H7 (cell line): ENCODE data around the gene PCDHGC4. TPM values are rescaled to one million over a fixed set of nuclear protein-coding genes. Genes with fewer than 3 reads are reported as not detected.

Experiments used
- DNase-seq: peaks from one replicate; pipeline ENCODE4 v3.0.0; 2012
- H3K27me3 ChIP-seq: 2 replicates; pipeline ENCODE4 v1.6.0; 2011; ENCODE audit warnings: mild to moderate bottlenecking, low read length; ENCODE audit not compliant: control insufficient read depth, insufficient read depth
- H3K36me3 ChIP-seq: replicated peaks from 2 replicates; pipeline ENCODE4 v1.5.1; 2011; ENCODE audit warnings: low read length; ENCODE audit not compliant: control insufficient read depth, insufficient read depth
- H3K4me3 ChIP-seq: 2 replicates; pipeline ENCODE4 v1.5.1; 2011; ENCODE audit warnings: low read depth, mild to moderate bottlenecking, control low read depth, low read length, moderate library complexity; ENCODE audit not compliant: insufficient read depth
- total RNA-seq: library from RNA; depleted of rRNA; stranded (reverse); fragments of >200 nt; shearing (Covaris generic); gene quantifications from 2 replicates; pipeline ENCODE4 v1.2.3, GENCODE V29; 2014; rRNA removed

The PCDHGC4 gene
- total RNA-seq = 9.9 and 12.5 TPM in 2 replicates

DNA sequence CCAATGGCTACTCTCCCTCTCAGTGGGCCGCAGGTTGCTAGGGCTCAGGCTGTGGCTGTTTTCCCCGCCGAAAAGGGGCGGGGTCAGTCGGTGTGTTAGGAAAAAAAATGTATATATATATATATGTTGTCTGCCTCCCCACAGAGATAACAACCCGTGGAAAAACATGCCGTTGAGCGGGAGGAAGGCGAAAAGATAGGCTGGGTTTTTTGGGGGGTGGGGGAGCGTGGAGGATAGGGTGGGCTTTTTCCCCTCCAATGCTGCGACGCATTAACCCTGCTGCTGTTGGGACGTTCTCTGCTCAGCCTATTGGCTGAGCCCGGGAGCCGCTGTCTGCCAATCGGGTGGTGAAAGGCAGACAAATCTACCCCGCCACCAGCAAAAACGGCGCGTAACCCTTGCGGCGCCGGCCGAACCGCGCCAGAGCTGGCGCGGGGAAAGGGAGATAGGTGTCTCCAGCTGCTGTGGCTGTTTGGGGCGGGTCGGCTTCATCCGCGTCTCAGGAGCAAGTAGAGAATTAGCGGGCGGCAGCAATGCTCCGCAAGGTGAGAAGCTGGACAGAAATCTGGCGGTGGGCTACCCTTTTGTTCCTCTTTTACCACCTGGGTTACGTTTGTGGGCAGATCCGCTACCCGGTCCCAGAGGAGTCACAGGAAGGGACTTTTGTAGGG, at the start of gene PCDHGC4:
Gene PCDHGC4 (plus strand): TSS at position 390 of the 671 bp plus-strand sequence. CDS start 144 bp downstream, at position 534.
- no peaks in the 10 kb centered on the region for H3K36me3 ChIP-seq
- H3K4me3 ChIP-seq = peak within 1 kb of the TSS; percentile 61
- DNase-seq = peak; percentile 94
- peaks cover 26% of the 10 kb centered on the region for H3K27me3 ChIP-seq

DNA sequence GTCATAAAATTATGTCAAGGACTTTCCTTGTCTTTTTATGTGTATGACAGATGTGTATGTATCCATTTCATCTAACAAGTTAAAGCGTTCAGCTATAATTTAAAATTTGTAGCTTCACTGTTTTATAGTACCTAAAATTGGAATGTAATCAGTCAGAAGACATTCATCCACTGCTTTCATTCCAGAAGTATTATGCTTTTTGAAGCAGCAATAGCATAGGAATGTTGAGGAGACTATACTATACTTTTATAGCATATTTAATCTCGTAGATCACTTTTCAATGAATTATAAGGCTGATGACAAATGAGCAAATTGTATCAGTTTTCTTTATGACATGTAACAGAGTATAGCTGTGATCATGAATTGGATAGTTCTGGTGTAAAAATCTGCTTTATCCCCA, 47.6 kb upstream of the PCDHGC4 start:
- Histone ChIP-seq H3K4me3 (no peak overlapping the region), H3K36me3 (no peaks in the 10 kb centered on the region), H3K27me3 (no peaks in the 10 kb centered on the region)
- no peak for DNase-seq

DNA sequence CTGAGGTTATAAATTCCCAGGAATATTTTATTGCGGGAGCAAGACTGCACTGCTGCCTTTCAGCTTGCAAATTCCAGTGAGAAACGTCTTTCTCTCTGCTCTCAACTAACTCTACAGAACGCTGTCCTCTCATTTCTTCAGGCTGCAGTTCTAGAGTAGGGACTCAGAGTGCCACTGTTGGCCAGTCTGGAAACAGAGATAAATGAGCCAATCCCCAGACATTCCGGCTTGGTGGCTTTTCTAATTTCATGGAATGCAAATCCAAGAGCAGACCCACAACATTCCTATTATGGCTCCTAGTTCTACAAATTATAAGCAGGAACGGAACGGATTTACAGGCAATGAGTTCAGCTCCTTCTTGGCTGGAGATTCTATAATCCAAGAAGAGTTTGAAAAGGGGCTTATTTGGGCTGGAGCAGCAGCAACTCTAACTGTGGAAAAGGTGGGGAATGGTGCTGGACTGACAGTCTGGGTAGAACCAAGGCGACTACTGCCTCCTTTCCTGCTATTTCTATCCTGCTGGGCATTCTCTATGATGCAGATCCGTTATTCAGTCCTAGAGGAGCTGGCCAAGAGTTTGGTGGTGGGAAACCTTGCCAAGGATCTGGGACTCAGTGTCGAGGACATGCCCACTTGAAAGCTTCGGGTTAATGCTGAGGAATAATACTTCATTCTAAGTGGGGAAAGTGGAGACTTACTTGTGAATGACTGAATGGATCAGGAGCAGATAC, 45.3 kb upstream of the PCDHGC4 start:
- Histone ChIP-seq H3K4me3 (no peak overlapping the region), H3K36me3 (no peaks in the 10 kb centered on the region), H3K27me3 (no peaks in the 10 kb centered on the region)
- DNase-seq = peak; percentile 34

DNA sequence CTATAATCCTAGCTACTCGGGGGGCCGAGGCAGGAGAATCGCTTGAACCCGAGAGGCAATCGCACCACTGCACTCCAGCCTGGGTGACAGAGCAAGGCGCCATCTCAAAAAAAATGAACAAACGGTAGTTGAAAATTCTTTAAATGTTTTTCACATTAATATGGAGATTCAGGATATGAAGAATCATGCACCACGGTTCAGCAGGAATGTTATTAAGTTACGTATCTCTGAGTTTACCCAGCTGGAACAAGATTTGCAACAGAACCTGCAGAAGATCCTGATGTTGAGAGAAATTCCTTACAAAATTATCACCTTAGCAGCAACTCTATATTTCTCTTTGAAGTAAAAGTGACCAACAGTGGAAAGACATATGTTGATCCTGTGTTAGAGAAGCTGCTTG, 44.5 kb upstream of the PCDHGC4 start:
- DNase-seq = no peak
- no peak overlapping the region for H3K4me3 ChIP-seq
- H3K36me3 ChIP-seq = no peaks in the 10 kb centered on the region
- H3K27me3 ChIP-seq = no peaks in the 10 kb centered on the region

DNA sequence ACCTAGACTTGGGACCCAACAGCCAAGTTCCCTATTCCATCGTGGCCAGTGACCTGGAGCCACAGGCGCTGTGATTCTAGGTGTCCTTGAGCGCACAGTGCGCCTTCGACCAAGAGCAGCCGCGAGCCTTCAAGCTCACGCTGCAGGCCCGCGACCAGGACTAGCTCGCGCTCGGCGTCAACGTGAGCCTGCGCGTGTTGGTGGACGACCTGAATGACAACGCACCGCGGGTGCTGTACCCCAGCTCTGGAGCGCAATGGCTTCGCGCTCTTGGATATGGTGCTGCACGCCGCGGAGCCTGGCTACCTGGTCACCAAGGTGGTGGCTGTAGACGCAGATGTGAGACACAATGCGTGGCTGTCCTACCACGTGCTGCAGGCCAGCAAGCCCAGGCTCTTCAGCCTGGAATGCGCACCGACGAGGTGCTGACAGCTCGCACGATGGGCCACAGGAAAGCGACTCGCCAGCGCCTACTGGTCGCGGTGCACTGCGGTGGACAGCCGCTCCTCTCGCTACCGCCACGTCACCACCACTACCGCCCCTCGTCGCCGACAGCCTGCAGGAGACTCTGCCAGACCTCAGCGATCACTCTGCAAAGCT, 43.2 kb upstream of the PCDHGC4 start:
- no peaks in the 10 kb centered on the region for H3K36me3 ChIP-seq
- no peaks in the 10 kb centered on the region for H3K27me3 ChIP-seq
- no peak overlapping the region for H3K4me3 ChIP-seq
- DNase-seq = no peak

DNA sequence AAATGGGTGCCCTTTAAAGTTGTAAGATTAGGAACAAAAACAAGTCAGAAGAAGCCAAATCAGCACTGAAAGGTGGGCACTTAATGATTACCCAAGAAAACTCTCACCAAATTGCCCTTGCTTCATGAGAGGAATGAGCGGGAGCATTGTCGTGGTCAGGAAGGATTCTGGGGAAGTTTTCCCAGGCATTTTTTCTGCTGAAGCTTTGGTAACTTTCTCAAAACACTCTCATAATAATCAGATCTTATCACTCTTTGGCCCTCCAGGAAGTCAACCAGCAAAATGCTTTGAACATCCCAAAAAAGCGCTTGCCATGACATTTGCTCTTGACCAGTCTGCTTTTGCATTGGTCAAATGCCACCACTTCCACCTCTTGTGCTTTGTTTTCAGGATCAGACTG, 19.5 kb upstream of the PCDHGC4 start:
- DNase-seq = no peak
- no peaks in the 10 kb centered on the region for H3K27me3 ChIP-seq
- H3K4me3 ChIP-seq = no peak overlapping the region
- no peaks in the 10 kb centered on the region for H3K36me3 ChIP-seq

DNA sequence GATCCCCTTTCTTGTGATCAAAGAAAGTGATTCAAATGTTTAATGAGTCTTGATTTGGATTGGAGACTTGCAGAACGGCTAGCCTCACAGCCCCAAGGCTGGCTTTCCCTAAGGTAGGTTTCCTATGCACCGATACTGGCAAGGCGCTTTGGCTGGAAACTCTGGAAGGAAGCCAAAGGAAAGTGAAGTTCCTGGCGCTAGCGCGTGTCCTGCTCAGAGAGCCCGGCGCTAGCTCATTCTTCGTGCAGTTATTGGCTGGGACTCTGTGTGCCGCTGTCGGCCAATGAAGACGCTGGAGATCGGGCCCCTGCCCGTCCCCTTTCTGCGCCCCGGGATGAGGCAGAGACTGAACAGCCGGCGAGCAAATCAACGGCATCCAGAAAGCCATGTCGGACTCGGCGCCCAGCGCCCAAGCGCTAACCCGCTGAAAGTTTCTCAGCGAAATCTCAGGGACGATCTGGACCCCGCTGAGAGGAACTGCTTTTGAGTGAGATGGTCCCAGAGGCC, 9.2 kb upstream of the PCDHGC4 start, which contains the start of gene PCDHGC3:
Gene PCDHGC3 (plus strand): TSS at position 342 of the 507 bp plus-strand sequence. CDS start 151 bp downstream, at position 493.
- H3K27me3 ChIP-seq = peaks cover 22% of the 10 kb centered on the region
- H3K4me3 ChIP-seq = peak within 1 kb of the TSS; percentile 74
- DNase-seq = peak; percentile 83
- H3K36me3 ChIP-seq = no peaks in the 10 kb centered on the region

DNA sequence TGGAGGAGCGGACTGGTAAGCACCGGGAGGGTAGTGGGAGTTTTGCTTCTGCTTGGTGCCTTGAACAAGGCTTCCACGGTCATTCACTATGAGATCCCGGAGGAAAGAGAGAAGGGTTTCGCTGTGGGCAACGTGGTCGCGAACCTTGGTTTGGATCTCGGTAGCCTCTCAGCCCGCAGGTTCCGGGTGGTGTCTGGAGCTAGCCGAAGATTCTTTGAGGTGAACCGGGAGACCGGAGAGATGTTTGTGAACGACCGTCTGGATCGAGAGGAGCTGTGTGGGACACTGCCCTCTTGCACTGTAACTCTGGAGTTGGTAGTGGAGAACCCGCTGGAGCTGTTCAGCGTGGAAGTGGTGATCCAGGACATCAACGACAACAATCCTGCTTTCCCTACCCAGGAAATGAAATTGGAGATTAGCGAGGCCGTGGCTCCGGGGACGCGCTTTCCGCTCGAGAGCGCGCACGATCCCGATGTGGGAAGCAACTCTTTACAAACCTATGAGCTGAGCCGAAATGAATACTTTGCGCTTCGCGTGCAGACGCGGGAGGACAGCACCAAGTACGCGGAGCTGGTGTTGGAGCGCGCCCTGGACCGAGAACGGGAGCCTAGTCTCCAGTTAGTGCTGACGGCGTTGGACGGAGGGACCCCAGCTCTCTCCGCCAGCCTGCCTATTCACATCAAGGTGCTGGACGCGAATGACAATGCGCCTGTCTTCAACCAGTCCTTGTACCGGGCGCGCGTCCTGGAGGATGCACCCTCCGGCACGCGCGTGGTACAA, 8.5 kb upstream of the PCDHGC4 start:
- no peak for DNase-seq
- H3K27me3 ChIP-seq = peaks cover 22% of the 10 kb centered on the region
- no peaks in the 10 kb centered on the region for H3K36me3 ChIP-seq
- peak overlapping the region; percentile 74 for H3K4me3 ChIP-seq

DNA sequence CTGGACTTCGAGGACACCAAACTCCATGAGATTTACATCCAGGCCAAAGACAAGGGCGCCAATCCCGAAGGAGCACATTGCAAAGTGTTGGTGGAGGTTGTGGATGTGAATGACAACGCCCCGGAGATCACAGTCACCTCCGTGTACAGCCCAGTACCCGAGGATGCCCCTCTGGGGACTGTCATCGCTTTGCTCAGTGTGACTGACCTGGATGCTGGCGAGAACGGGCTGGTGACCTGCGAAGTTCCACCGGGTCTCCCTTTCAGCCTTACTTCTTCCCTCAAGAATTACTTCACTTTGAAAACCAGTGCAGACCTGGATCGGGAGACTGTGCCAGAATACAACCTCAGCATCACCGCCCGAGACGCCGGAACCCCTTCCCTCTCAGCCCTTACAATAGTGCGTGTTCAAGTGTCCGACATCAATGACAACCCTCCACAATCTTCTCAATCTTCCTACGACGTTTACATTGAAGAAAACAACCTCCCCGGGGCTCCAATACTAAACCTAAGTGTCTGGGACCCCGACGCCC, 7.7 kb upstream of the PCDHGC4 start:
- no peaks in the 10 kb centered on the region for H3K36me3 ChIP-seq
- H3K27me3 ChIP-seq = peaks cover 22% of the 10 kb centered on the region
- peak overlapping the region; percentile 74 for H3K4me3 ChIP-seq

DNA sequence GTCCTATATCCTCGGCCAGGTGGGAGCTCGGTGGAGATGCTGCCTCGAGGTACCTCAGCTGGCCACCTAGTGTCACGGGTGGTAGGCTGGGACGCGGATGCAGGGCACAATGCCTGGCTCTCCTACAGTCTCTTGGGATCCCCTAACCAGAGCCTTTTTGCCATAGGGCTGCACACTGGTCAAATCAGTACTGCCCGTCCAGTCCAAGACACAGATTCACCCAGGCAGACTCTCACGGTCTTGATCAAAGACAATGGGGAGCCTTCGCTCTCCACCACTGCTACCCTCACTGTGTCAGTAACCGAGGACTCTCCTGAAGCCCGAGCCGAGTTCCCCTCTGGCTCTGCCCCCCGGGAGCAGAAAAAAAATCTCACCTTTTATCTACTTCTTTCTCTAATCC, 7.0 kb upstream of the PCDHGC4 start:
- DNase-seq = no peak
- H3K4me3 ChIP-seq = no peak overlapping the region
- H3K36me3 ChIP-seq = no peaks in the 10 kb centered on the region

More for the DNA sequence above, 7.7 kb upstream of the PCDHGC4 start:
- no peak for DNase-seq

DNA sequence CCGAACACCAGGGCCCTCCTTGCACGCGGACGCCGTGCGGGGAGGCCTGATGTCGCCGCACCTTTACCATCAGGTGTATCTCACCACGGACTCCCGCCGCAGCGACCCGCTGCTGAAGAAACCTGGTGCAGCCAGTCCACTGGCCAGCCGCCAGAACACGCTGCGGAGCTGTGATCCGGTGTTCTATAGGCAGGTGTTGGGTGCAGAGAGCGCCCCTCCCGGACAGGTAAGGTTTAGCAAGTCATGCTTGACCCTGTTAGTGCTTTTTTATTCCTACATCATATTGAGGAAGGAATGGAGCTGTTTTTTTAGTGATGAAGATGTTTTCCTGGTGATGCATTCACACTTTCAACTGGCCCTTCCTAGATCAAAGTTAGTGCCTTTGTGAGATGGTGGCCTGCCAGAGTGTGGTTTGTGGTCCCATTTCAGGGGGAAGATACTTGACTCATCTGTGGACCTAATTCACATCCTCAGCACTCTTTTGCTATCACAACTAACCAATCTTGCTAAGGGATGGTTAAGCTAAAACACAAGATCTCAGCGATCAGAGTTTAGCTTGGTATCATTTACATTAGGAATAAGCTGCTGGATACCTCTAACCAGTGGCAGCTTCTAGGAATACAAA, 6.4 kb upstream of the PCDHGC4 start:
- DNase-seq = peak; percentile 91
- Histone ChIP-seq H3K36me3 (no peaks in the 10 kb centered on the region), H3K27me3 (peaks cover 22% of the 10 kb centered on the region), H3K4me3 (no peak overlapping the region)

More for the DNA sequence above, 7.0 kb upstream of the PCDHGC4 start:
- peaks cover 22% of the 10 kb centered on the region for H3K27me3 ChIP-seq

DNA sequence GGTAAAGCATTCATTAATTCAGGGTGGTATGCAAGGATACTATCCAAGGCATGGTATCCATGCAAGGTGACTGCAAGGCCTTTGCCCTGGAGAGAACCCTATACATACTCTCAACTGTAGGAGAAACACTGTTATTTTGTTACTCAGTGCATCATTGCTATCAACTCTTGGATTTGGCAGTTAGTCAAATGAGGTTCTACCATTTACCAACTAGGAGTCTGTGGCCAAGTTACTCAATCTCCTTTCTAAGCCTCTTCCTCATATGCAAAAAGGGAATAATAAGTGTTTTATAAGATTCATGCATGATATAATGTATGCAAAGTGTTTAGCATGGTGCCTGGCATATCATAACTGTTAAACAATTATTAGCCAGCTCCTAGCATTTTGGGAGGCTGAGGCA, 5.1 kb upstream of the PCDHGC4 start:
- H3K4me3 ChIP-seq = no peak overlapping the region
- no peak for DNase-seq
- H3K36me3 ChIP-seq = no peaks in the 10 kb centered on the region
- H3K27me3 ChIP-seq = peaks cover 22% of the 10 kb centered on the region

DNA sequence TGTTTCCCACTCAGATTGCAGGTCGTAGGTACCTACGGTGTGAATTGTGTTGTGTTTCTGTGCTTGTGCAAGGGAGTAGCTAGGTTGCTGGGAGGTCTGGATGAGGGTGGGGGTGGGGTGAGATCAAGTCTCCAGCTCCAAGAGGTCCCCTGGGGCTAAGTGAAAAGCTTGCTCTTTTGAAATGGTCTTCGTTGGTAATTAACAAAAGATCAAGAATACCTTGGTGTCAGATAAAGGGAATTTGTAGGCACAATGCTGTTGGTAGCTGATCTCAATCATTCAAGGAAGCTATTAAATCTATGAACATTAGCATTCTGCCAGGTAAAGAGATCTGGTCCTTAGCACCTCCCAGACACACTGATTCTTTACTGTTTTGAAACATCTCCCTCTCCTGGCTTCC, 928 bp upstream of the PCDHGC4 start:
- H3K27me3 ChIP-seq = peaks cover 26% of the 10 kb centered on the region
- H3K4me3 ChIP-seq = no peak overlapping the region; the same call in 1 of the 2 replicates
- H3K36me3 ChIP-seq = no peaks in the 10 kb centered on the region
- DNase-seq = peak; percentile 70

DNA sequence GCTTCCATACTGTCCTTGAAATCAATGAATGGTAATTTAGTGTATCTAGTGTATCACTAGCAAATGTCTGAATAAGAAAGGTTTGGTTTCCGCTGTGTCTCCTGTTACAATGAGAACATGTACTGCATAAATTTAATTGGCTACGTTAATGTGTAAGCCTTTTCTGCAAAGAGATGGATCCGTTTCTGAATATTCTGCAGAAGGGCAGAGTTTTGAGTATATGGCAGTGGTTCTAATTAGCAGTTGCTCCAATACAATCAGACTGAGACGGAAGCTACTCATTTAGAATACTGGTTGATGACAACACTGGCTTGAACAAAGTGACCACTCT, 555 bp upstream of the PCDHGC4 start:
- H3K4me3 ChIP-seq = peak overlapping the region; percentile 61
- H3K27me3 ChIP-seq = peaks cover 26% of the 10 kb centered on the region
- H3K36me3 ChIP-seq = no peaks in the 10 kb centered on the region
- DNase-seq = no peak
